ENCODE measurements around the gene FBXL16. TPM values are rescaled to one million over a fixed set of nuclear protein-coding genes. Genes with fewer than 3 reads are reported as not detected.
"Not testable (repeated sequence)": the region's sequence is repeated elsewhere in the genome, so short reads cannot be mapped to it uniquely, and the experiment has no call there.

FBXL16 gene
- total RNA-seq, 1 donor from 2014 or later: 3.9 TPM

DNA sequence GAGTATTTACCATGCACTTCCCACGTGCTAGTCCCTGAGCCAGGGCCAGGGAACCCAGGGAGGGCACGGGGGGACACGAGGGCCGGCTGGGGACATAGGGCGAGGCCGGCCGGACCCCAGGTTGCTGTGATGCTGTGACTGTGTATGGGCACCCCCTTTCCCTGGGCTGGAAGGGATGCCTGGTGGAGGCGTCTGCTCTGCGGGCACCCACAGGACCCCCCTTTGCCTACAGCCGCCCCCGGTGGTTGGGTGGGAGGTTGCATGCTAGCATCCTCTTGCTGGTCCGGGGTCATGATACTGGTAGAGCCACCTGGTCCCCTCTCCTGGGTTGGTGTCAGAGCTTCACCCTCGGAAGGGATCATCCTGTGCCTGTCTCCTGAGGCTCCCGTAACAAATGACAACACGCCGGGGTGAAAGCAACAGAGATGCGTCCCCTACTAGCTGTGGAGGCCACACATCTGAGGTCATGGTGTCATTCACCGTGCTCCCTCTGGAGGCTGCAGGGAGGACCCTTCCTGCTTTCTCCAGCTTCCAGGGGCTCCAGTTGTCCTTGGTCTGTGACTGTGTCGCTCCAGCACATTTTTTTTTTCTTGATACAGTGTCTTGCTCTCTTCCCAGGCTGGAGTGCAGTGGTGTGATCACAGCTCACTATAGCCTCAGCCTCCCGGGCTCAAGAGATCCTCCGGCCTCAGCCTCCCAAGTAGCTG is 38.3 kb upstream of the FBXL16 start:
- DNase-seq (ENCODE audit: extremely low spot score, unreplicated experiment): no peak
- TF ChIP-seq, protein P1, sequence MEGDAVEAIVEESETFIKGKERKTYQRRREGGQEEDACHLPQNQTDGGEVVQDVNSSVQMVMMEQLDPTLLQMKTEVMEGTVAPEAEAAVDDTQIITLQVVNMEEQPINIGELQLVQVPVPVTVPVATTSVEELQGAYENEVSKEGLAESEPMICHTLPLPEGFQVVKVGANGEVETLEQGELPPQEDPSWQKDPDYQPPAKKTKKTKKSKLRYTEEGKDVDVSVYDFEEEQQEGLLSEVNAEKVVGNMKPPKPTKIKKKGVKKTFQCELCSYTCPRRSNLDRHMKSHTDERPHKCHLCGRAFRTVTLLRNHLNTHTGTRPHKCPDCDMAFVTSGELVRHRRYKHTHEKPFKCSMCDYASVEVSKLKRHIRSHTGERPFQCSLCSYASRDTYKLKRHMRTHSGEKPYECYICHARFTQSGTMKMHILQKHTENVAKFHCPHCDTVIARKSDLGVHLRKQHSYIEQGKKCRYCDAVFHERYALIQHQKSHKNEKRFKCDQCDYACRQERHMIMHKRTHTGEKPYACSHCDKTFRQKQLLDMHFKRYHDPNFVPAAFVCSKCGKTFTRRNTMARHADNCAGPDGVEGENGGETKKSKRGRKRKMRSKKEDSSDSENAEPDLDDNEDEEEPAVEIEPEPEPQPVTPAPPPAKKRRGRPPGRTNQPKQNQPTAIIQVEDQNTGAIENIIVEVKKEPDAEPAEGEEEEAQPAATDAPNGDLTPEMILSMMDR (conservative IDR thresholded peaks at IDR 0.05): peak; percentile 54
- H3K9me3 Mint-ChIP-seq: no peaks in the 10 kb centered on the region
- no peak overlapping the region for H3K4me3 Mint-ChIP-seq
- H3K36me3 Mint-ChIP-seq: no peaks in the 10 kb centered on the region
- H3K4me1 Mint-ChIP-seq (ENCODE audit: unreplicated experiment): peaks cover 6% of the 10 kb centered on the region
- no peak overlapping the region for H3K27ac Mint-ChIP-seq
- no peaks in the 10 kb centered on the region for H3K27me3 Mint-ChIP-seq

DNA sequence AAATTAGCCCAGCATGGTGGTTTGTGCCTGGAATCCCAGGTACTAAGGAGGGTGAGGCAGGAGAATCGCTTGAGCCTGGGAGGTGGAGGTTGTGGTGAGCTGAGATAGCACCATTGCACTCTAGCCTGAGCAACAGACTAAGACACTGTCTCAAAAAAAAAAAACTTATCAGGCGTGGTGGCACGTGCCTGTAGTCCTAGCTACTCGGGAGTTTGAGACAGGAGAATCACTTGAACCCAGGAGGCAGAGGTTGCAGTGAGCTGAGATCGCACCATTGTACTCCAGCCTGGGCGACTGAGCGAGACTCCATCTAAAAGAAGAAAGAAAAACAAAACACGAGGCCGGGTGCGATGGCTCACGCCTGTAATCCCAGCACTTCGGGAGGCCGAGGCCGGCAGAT is 37.3 kb upstream of the FBXL16 start:
- not testable (repeated sequence) for H3K4me3 Mint-ChIP-seq, H3K27ac Mint-ChIP-seq, H3K9me3 Mint-ChIP-seq

DNA sequence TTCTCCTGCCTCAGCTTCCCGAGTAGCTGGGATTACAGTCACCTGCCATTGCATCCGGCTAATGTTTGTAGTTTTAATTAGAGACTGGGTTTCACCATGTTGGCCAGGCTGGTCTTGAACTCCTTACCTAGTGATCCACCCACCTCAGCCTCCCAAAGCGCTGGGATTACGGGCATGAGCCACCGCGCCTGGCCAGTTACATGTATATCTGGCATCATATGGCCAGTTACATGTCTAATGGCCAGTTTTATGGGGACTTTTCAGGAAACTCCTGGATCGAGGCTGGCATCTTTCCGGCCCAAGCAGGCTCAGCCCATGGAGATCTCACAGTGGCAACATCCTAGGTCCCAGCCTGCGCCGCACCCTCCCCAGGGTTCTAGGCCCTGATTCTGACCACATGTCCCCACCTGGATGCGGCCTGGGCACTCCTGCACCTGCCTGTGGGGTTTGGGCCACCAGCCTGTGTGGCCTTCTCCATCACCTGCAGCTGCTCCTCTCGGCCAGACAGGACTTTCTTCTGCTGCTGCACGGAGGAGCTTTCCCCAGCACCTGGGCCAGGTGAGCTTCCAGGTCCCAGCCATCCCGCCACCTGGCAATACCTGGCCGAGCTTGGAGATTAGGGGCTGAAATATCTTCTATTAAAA is 36.5 kb upstream of the FBXL16 start:
- no peaks in the 10 kb centered on the region for H3K9me3 Mint-ChIP-seq
- peaks cover 7% of the 10 kb centered on the region for H3K4me1 Mint-ChIP-seq (ENCODE audit: unreplicated experiment)
- H3K27ac Mint-ChIP-seq: no peak overlapping the region
- DNase-seq (ENCODE audit: extremely low spot score, unreplicated experiment): no peak
- TF ChIP-seq, protein P1 (conservative IDR thresholded peaks at IDR 0.05): no peak
- no peaks in the 10 kb centered on the region for H3K27me3 Mint-ChIP-seq
- H3K36me3 Mint-ChIP-seq: no peaks in the 10 kb centered on the region
- H3K4me3 Mint-ChIP-seq: peak overlapping the region; percentile 89

More for the DNA sequence above, 37.3 kb upstream of the FBXL16 start:
- DNase-seq (ENCODE audit: extremely low spot score, unreplicated experiment); H3K4me1 Mint-ChIP-seq (ENCODE audit: unreplicated experiment); H3K36me3 Mint-ChIP-seq; H3K27me3 Mint-ChIP-seq: not testable (repeated sequence)

DNA sequence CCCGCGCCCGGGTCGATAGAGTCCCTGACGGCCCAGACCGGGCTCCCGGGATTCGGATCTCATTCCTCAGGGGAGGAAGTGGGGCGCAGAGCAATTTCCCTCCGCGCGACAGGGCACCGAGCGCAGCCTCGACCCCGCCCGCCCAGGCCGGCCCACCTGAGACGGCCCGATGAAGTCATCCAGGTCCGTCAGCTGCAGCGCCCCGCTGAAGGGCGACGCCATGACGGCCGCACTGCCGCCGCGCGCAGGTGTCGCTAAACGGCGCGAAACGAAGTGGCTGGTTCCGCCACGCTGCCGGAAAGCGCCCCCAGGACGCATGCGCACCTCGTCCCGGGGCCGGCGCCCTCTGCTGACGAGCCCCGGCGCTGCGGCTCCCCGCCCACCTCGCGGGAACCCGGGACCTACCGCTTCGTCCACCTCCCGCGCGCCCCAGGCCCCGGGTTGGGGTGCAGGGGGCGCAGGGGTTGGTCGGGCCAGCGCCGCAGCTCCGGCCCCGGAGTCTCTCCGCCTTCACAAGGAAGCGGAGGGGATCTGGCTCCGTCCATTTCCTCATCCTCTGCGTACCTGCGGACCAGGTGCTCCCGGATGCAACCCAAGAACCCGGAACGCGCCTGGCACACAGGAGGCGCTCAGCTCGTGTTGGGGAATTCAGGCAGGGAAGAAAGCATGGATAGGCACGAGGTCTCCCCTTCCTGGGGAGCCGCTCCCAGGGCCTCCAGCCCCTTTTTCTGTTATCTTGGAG is 35.3 kb upstream of the FBXL16 start, which contains the start of gene CIAO3:
Gene CIAO3, minus strand, starts transcription at position 234 of the 742 bp plus-strand sequence. Its CDS starts 12 bp downstream, at position 222.
- Mint-ChIP-seq H3K27ac (no peak within 1 kb of the TSS), H3K4me1 (ENCODE audit: unreplicated experiment) (peaks cover 7% of the 10 kb centered on the region), H3K27me3 (no peaks in the 10 kb centered on the region), H3K9me3 (no peaks in the 10 kb centered on the region), H3K4me3 (peak within 1 kb of the TSS; percentile 89), H3K36me3 (no peaks in the 10 kb centered on the region)
- peak; percentile 97 for DNase-seq (ENCODE audit: extremely low spot score, unreplicated experiment)
- TF ChIP-seq, protein P1 (conservative IDR thresholded peaks at IDR 0.05): peak; percentile 93

DNA sequence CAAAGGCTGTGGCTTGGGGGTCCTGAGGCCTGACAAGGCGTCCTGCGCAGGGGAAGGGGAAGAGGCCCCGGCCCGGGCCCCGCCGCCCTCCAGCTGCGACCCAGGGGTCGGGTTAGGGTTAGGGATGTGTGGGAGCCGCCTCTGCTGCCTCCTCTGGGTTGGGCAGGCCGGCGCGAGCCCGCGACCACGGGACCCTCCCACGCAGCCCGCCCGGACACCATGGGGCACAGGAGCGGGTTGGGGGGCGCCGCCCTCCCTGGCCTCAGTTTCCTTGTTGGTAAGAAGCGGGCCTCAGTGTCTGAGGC is 34.8 kb upstream of the FBXL16 start:
- Mint-ChIP-seq H3K9me3 (no peaks in the 10 kb centered on the region), H3K4me3 (peak overlapping the region; percentile 84), H3K4me1 (ENCODE audit: unreplicated experiment) (peaks cover 7% of the 10 kb centered on the region), H3K27me3 (no peaks in the 10 kb centered on the region), H3K27ac (no peak overlapping the region), H3K36me3 (no peaks in the 10 kb centered on the region)
- TF ChIP-seq, protein P1 (conservative IDR thresholded peaks at IDR 0.05): no peak
- DNase-seq (ENCODE audit: extremely low spot score, unreplicated experiment): no peak
